GM12878 (cell line): ENCODE measurements around the gene FBXO15.

Experiments
- CHD2 ChIP-seq: IDR thresholded peaks from 2 replicates; pipeline ENCODE4 v1.6.1; 2011; ENCODE audit warnings: low read depth, low read length, improper control_type of control experiment, borderline replicate concordance
- EZH2 ChIP-seq: IDR thresholded peaks from 2 replicates; pipeline ENCODE4 v1.6.1; 2012; ENCODE audit warnings: low read depth, mild to moderate bottlenecking, control low read depth, inconsistent platforms, low read length, borderline replicate concordance; ENCODE audit not compliant: control insufficient read depth
- GABPA ChIP-seq: IDR thresholded peaks from 2 replicates; pipeline ENCODE4 v1.6.1; 2014; ENCODE audit warnings: antibody characterized with exemption, low read depth, mild to moderate bottlenecking, inconsistent platforms
- IKZF2 ChIP-seq, 2 experiments: fragments of 450-650 bp; IDR thresholded peaks; 2 replicates each; pipeline ENCODE4 v1.6.1; 2017; ENCODE audit warnings: mild to moderate bottlenecking in 2 of 2, moderate library complexity in 2 of 2
- POLR2A ChIP-seq: IDR thresholded peaks from 2 replicates; pipeline ENCODE4 v1.6.1; 2011; ENCODE audit warnings: low read depth, mild to moderate bottlenecking, low read length
- POLR2AphosphoS5 ChIP-seq: IDR thresholded peaks from 2 replicates; pipeline ENCODE4 v1.6.1; 2011; ENCODE audit warnings: mild to moderate bottlenecking, low read length, inconsistent platforms
- RAD21 ChIP-seq: IDR thresholded peaks from 2 replicates; pipeline ENCODE4 v1.6.1; 2011; ENCODE audit warnings: mild to moderate bottlenecking, low read depth, low read length, moderate library complexity; ENCODE audit not compliant: insufficient read depth
- TF ChIP-seq, protein P1 (sequence below): fragments of 150-350 bp; IDR thresholded peaks from 2 replicates; pipeline ENCODE4 v1.6.1; 2016; ENCODE audit warnings: low read depth, low read length
- TF ChIP-seq, protein P2 (sequence below): IDR thresholded peaks from 2 replicates; pipeline ENCODE4 v1.6.1; 2012; ENCODE audit warnings: low read depth, low read length, improper control_type of control experiment
- TF ChIP-seq, protein P3 (sequence below), 3 experiments: IDR thresholded peaks in 2 of 3; conservative IDR thresholded peaks in 1 of 3; 2 replicates each; pipeline ENCODE4 v1.5.1; 2011; ENCODE audit warnings: low read depth in 3 of 3, low read length in 3 of 3, mild to moderate bottlenecking in 3 of 3, control low read depth in 2 of 3, moderate library complexity in 2 of 3, inconsistent platforms in 1 of 3, mixed read lengths in 1 of 3; ENCODE audit not compliant: control insufficient read depth in 2 of 3, insufficient read depth in 1 of 3; ENCODE audit errors: extremely low read depth in 1 of 3
- TF ChIP-seq, protein P4 (sequence below): IDR thresholded peaks from 2 replicates; pipeline ENCODE4 v1.6.1; 2012; ENCODE audit warnings: mild to moderate bottlenecking, low read depth, low read length

DNA sequence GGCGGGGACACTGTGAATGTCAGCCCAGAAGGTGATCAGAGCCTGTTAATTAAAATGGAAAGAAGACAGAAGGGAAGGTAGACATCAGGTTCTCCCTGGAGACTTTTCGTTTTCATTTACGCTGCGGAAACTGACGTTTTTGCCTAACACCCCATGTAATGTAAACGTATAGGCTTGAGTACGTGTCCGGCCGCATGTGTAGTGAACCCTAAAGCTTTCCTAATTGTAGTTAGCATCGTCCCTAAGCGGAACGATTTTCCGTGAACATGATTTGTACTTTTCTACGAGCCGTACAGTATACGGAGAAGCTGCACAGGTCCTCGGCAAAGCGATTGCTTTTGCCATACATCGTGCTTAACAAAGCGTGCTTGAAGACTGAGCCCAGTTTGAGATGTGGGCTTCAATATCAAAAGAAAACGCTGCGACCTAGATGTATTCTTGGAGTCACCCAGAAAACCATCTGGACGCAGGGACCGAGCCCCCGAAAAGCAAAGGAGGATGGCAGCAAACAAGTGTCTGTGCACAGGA is 973 bp upstream of the FBXO15 start:
- TF ChIP-seq, protein P1, sequence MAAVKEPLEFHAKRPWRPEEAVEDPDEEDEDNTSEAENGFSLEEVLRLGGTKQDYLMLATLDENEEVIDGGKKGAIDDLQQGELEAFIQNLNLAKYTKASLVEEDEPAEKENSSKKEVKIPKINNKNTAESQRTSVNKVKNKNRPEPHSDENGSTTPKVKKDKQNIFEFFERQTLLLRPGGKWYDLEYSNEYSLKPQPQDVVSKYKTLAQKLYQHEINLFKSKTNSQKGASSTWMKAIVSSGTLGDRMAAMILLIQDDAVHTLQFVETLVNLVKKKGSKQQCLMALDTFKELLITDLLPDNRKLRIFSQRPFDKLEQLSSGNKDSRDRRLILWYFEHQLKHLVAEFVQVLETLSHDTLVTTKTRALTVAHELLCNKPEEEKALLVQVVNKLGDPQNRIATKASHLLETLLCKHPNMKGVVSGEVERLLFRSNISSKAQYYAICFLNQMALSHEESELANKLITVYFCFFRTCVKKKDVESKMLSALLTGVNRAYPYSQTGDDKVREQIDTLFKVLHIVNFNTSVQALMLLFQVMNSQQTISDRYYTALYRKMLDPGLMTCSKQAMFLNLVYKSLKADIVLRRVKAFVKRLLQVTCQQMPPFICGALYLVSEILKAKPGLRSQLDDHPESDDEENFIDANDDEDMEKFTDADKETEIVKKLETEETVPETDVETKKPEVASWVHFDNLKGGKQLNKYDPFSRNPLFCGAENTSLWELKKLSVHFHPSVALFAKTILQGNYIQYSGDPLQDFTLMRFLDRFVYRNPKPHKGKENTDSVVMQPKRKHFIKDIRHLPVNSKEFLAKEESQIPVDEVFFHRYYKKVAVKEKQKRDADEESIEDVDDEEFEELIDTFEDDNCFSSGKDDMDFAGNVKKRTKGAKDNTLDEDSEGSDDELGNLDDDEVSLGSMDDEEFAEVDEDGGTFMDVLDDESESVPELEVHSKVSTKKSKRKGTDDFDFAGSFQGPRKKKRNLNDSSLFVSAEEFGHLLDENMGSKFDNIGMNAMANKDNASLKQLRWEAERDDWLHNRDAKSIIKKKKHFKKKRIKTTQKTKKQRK = no peak
- TF ChIP-seq IKZF2 (IDR thresholded peaks at IDR 0.05) (no peak), GABPA (no peak), POLR2AphosphoS5 (no peak), RAD21 (no peak), CHD2 (no peak), EZH2 (no peak), POLR2A (no peak)
- TF ChIP-seq, protein P2, sequence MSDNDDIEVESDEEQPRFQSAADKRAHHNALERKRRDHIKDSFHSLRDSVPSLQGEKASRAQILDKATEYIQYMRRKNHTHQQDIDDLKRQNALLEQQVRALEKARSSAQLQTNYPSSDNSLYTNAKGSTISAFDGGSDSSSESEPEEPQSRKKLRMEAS = no peak
- TF ChIP-seq, protein P3, sequence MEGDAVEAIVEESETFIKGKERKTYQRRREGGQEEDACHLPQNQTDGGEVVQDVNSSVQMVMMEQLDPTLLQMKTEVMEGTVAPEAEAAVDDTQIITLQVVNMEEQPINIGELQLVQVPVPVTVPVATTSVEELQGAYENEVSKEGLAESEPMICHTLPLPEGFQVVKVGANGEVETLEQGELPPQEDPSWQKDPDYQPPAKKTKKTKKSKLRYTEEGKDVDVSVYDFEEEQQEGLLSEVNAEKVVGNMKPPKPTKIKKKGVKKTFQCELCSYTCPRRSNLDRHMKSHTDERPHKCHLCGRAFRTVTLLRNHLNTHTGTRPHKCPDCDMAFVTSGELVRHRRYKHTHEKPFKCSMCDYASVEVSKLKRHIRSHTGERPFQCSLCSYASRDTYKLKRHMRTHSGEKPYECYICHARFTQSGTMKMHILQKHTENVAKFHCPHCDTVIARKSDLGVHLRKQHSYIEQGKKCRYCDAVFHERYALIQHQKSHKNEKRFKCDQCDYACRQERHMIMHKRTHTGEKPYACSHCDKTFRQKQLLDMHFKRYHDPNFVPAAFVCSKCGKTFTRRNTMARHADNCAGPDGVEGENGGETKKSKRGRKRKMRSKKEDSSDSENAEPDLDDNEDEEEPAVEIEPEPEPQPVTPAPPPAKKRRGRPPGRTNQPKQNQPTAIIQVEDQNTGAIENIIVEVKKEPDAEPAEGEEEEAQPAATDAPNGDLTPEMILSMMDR (IDR thresholded peaks at IDR 0.05 in 2 of 3, conservative IDR thresholded peaks at IDR 0.05 in 1 of 3; ENCODE audit: control insufficient read depth in 2 of 3, extremely low read depth in 1 of 3, insufficient read depth in 1 of 3, low read depth in 3 of 3, low read length in 3 of 3) = no peak
- TF ChIP-seq, protein P4, sequence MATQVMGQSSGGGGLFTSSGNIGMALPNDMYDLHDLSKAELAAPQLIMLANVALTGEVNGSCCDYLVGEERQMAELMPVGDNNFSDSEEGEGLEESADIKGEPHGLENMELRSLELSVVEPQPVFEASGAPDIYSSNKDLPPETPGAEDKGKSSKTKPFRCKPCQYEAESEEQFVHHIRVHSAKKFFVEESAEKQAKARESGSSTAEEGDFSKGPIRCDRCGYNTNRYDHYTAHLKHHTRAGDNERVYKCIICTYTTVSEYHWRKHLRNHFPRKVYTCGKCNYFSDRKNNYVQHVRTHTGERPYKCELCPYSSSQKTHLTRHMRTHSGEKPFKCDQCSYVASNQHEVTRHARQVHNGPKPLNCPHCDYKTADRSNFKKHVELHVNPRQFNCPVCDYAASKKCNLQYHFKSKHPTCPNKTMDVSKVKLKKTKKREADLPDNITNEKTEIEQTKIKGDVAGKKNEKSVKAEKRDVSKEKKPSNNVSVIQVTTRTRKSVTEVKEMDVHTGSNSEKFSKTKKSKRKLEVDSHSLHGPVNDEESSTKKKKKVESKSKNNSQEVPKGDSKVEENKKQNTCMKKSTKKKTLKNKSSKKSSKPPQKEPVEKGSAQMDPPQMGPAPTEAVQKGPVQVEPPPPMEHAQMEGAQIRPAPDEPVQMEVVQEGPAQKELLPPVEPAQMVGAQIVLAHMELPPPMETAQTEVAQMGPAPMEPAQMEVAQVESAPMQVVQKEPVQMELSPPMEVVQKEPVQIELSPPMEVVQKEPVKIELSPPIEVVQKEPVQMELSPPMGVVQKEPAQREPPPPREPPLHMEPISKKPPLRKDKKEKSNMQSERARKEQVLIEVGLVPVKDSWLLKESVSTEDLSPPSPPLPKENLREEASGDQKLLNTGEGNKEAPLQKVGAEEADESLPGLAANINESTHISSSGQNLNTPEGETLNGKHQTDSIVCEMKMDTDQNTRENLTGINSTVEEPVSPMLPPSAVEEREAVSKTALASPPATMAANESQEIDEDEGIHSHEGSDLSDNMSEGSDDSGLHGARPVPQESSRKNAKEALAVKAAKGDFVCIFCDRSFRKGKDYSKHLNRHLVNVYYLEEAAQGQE = no peak
